Activated T-cell treated with anti-CD3 and anti-CD28 coated beads, Interleukin-2, amount 50 U/mL, for 4 hours (primary cell): Measurements from ENCODE around the gene TLR5. TPM values are rescaled to one million over a fixed set of nuclear protein-coding genes. Genes with fewer than 3 reads are reported as not detected.
"Not testable (repeated sequence)": the region's sequence is repeated elsewhere in the genome, so short reads cannot be mapped to it uniquely, and the experiment has no call there.

Experiments
- ATAC-seq, 2 donors: fragments of 200-7000 bp; cut with Tn5 transposase; one replicate each; pipeline ENCODE4 v1.10.0; 2021
- DNase-seq: peaks from one replicate; pipeline ENCODE4 v3.0.0-alpha.2; 2020
- H3K27me3 Mint-ChIP-seq: one replicate; pipeline ENCODE4 v1.8.0; 2021; ENCODE audit warnings: low read depth, mixed read lengths
- H3K36me3 Mint-ChIP-seq: one replicate; pipeline ENCODE4 v1.8.0; 2022; ENCODE audit warnings: mixed read lengths; ENCODE audit not compliant: insufficient read depth
- H3K4me1 Mint-ChIP-seq: one replicate; pipeline ENCODE4 v1.8.0; 2021; ENCODE audit warnings: low read depth, mixed read lengths
- H3K4me3 Mint-ChIP-seq: one replicate; pipeline ENCODE4 v1.8.0; 2021; ENCODE audit warnings: mild to moderate bottlenecking, moderate library complexity, mixed read lengths
- H3K9me3 Mint-ChIP-seq: one replicate; pipeline ENCODE4 v1.8.0; 2021; ENCODE audit warnings: mixed read lengths
- total RNA-seq, 3 donors: library from RNA; stranded (reverse); gene quantifications; one replicate each; pipeline ENCODE4 v1.2.1, GENCODE V29; 2021

Gene TLR5
- total RNA-seq = under 1 TPM; 0.05 to 0.33 (median 0.05) TPM

GRCh38 chr1:223142795-223143536, at the start of gene TLR5:
TSS of gene TLR5 (minus strand) at chr1:223143248. CDS start at chr1:223113031, 30,217 bp downstream.
- Mint-ChIP-seq H3K36me3 (peaks cover 3% of the 10 kb centered on the region), H3K27me3 (peaks cover 3% of the 10 kb centered on the region), H3K4me1 (peaks cover 29% of the 10 kb centered on the region), H3K9me3 (peaks cover 14% of the 10 kb centered on the region), H3K4me3 (peak within 1 kb of the TSS; percentile 71)
- DNase-seq (peak; percentile 89), ATAC-seq (peak; percentile 90 to 91)

- H3K4me3 Mint-ChIP-seq = peak overlapping the region; percentile 22
- no peaks in the 10 kb centered on the region for H3K36me3 Mint-ChIP-seq
- peaks cover 4% of the 10 kb centered on the region for H3K9me3 Mint-ChIP-seq
- DNase-seq (peak; percentile 33), ATAC-seq (peak; percentile 91 to 92)
- peaks cover 47% of the 10 kb centered on the region for H3K4me1 Mint-ChIP-seq
- H3K27me3 Mint-ChIP-seq = no peaks in the 10 kb centered on the region
These were observed 47.1 kb upstream of the TLR5 start for GRCh38 chr1:223189903-223190724.

- Mint-ChIP-seq H3K4me3 (no peak overlapping the region), H3K4me1 (peaks cover 50% of the 10 kb centered on the region), H3K9me3 (peaks cover 4% of the 10 kb centered on the region), H3K27me3 (no peaks in the 10 kb centered on the region), H3K36me3 (no peaks in the 10 kb centered on the region)
- ATAC-seq = peak; percentile 1 to 3
- no peak for DNase-seq
These were observed 46.5 kb upstream of the TLR5 start for GRCh38 chr1:223189525-223189902.

GRCh38 chr1:223188618-223189356, 45.7 kb upstream of the TLR5 start:
- DNase-seq (no peak), ATAC-seq (no peak)
- Mint-ChIP-seq H3K9me3 (peaks cover 4% of the 10 kb centered on the region), H3K4me3 (no peak overlapping the region), H3K36me3 (no peaks in the 10 kb centered on the region), H3K27me3 (no peaks in the 10 kb centered on the region), H3K4me1 (peaks cover 57% of the 10 kb centered on the region)

GRCh38 chr1:223186800-223187199, 43.8 kb upstream of the TLR5 start:
- Mint-ChIP-seq H3K27me3 (peaks cover 2% of the 10 kb centered on the region), H3K9me3 (peaks cover 4% of the 10 kb centered on the region), H3K4me1 (peaks cover 67% of the 10 kb centered on the region), H3K4me3 (no peak overlapping the region), H3K36me3 (no peaks in the 10 kb centered on the region)
- DNase-seq (no peak), ATAC-seq (no peak)

- Mint-ChIP-seq H3K4me1 (peaks cover 59% of the 10 kb centered on the region), H3K4me3 (no peak overlapping the region), H3K36me3 (peaks cover 2% of the 10 kb centered on the region), H3K9me3 (peaks cover 4% of the 10 kb centered on the region), H3K27me3 (peaks cover 9% of the 10 kb centered on the region)
- ATAC-seq = peak in 1 of 2 donors; percentile 48
- no peak for DNase-seq
These were observed 40.3 kb upstream of the TLR5 start for GRCh38 chr1:223183268-223183862.

- peaks cover 12% of the 10 kb centered on the region for H3K27me3 Mint-ChIP-seq
- H3K36me3 Mint-ChIP-seq = peaks cover 2% of the 10 kb centered on the region
- peaks cover 49% of the 10 kb centered on the region for H3K4me1 Mint-ChIP-seq
- H3K4me3 Mint-ChIP-seq = no peak overlapping the region
- ATAC-seq = no peak
- DNase-seq = no peak
- H3K9me3 Mint-ChIP-seq = no peaks in the 10 kb centered on the region
These were observed 37.8 kb upstream of the TLR5 start for GRCh38 chr1:223180731-223181321.

- peaks cover 44% of the 10 kb centered on the region for H3K4me1 Mint-ChIP-seq
- H3K4me3 Mint-ChIP-seq = no peak overlapping the region
- H3K9me3 Mint-ChIP-seq = no peaks in the 10 kb centered on the region
- peaks cover 12% of the 10 kb centered on the region for H3K27me3 Mint-ChIP-seq
- peaks cover 2% of the 10 kb centered on the region for H3K36me3 Mint-ChIP-seq
- DNase-seq (no peak), ATAC-seq (no peak)
These were observed 36.7 kb upstream of the TLR5 start for GRCh38 chr1:223179786-223180185.

GRCh38 chr1:223179280-223179679, 36.2 kb upstream of the TLR5 start:
- DNase-seq (no peak), ATAC-seq (no peak)
- Mint-ChIP-seq H3K4me3 (no peak overlapping the region), H3K36me3 (peaks cover 2% of the 10 kb centered on the region), H3K9me3 (no peaks in the 10 kb centered on the region), H3K4me1 (peaks cover 43% of the 10 kb centered on the region), H3K27me3 (peaks cover 12% of the 10 kb centered on the region)

- H3K4me1 Mint-ChIP-seq = peaks cover 29% of the 10 kb centered on the region
- H3K36me3 Mint-ChIP-seq = peaks cover 2% of the 10 kb centered on the region
- peaks cover 12% of the 10 kb centered on the region for H3K27me3 Mint-ChIP-seq
- H3K9me3 Mint-ChIP-seq = no peaks in the 10 kb centered on the region
- no peak overlapping the region for H3K4me3 Mint-ChIP-seq
- DNase-seq = no peak
- ATAC-seq = no peak
These were observed 34.6 kb upstream of the TLR5 start for GRCh38 chr1:223177681-223178080.

GRCh38 chr1:223176437-223176836, 33.4 kb upstream of the TLR5 start:
- DNase-seq = no peak
- Mint-ChIP-seq H3K27me3 (peaks cover 10% of the 10 kb centered on the region), H3K4me3 (no peak overlapping the region), H3K9me3 (no peaks in the 10 kb centered on the region), H3K36me3 (peaks cover 2% of the 10 kb centered on the region), H3K4me1 (peaks cover 18% of the 10 kb centered on the region)
- ATAC-seq = no peak

GRCh38 chr1:223175633-223176032, 32.6 kb upstream of the TLR5 start:
- Mint-ChIP-seq H3K36me3 (no peaks in the 10 kb centered on the region), H3K4me3 (no peak overlapping the region), H3K4me1 (peaks cover 10% of the 10 kb centered on the region), H3K9me3 (no peaks in the 10 kb centered on the region), H3K27me3 (peaks cover 8% of the 10 kb centered on the region)
- DNase-seq (no peak), ATAC-seq (no peak)

- ATAC-seq = no peak
- Mint-ChIP-seq H3K36me3 (no peaks in the 10 kb centered on the region), H3K27me3 (peaks cover 6% of the 10 kb centered on the region), H3K4me1 (peaks cover 7% of the 10 kb centered on the region), H3K9me3 (no peaks in the 10 kb centered on the region), H3K4me3 (no peak overlapping the region)
- DNase-seq = no peak
These were observed 32.0 kb upstream of the TLR5 start for GRCh38 chr1:223175032-223175431.

GRCh38 chr1:223169458-223169857, 26.4 kb upstream of the TLR5 start:
- ATAC-seq, H3K36me3 Mint-ChIP-seq, H3K9me3 Mint-ChIP-seq, H3K4me3 Mint-ChIP-seq, H3K27me3 Mint-ChIP-seq, H3K4me1 Mint-ChIP-seq, DNase-seq: not testable (repeated sequence)
